ENCODE results near the gene HOXC10. TPM values are rescaled to one million over a fixed set of nuclear protein-coding genes. Genes with fewer than 3 reads are reported as not detected.

The HOXC10 gene
- total and polyA plus RNA-seq, 2 of the 8 experiments (the other 6 are each of a cell fraction or from before 2014, with no cell fraction given), result not detected

DNA sequence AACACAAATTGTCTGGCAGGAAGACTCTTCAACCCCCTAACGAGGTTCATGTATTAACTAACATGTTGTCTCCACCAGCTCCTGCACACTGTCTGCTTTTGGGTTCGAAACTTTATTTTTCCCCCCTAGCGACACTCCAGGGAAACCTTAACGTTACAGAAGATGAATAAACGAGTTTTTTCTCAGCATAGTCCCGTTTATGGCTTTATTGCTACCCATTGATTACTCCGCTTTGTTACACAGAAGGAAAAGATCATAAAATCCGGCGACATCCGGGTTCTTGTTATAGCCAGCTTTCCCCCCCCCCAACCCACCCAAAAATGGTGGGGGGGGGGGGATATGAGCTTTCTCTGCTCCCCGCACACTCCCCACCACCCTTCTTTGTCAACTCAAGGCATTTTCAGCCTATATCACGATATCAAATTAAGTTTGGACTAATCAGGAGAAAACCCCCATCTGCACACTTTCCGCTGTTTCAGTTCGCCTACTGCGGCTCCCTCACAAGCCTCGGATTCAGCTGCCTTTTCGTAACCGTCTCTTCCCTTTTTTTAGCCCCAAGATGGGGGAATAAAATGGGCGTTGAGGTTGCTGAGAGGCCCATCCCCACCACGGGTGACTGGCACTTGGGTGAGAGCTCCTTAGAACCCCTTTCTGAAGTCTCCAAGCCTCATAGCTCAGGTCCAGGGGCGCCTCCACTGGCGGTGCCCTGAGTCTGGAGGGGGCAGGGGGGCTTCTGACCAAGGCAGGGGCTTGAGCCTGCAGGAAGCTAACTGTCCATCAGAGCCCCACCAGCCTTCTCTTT lies 41.9 kb downstream of the HOXC10 start (continued):
- TF ChIP-seq SIN3A (conservative IDR thresholded peaks at IDR 0.05 in 1 of 2, IDR thresholded peaks at IDR 0.05 in 1 of 2; ENCODE audit: low read depth in 1 of 2, low read length in 2 of 2) (no peak), SP4 (IDR thresholded peaks at IDR 0.05; ENCODE audit: low read length) (no peak), RBBP5 (IDR thresholded peaks at IDR 0.05; ENCODE audit: borderline replicate concordance, low read depth, low read length) (no peak), SUZ12 (IDR thresholded peaks at IDR 0.05; ENCODE audit: low read length) (peak; percentile 66), JUN (IDR thresholded peaks at IDR 0.05; ENCODE audit: low read depth, low read length) (no peak), SRF (IDR thresholded peaks at IDR 0.05; ENCODE audit: low read depth, low read length) (no peak)
